DOHH2 (cell line): Measurements from ENCODE around the gene SEMA3D.

Experiments
- CTCF ChIP-seq: fragments of 200-600 bp; sonication (generic); IDR thresholded peaks from one replicate; pipeline ENCODE4 v1.5.1; 2014; ENCODE audit warnings: antibody characterized with exemption, mild to moderate bottlenecking, low read depth, low read length; ENCODE audit not compliant: poor library complexity, severe bottlenecking
- EZH2phosphoT487 ChIP-seq: fragments of 200-600 bp; sonication (generic); IDR thresholded peaks from 2 replicates; pipeline ENCODE4 v1.6.1; 2017; ENCODE audit warnings: borderline replicate concordance, mild to moderate bottlenecking, antibody characterized with exemption, low read length, moderate library complexity, mixed read lengths

- TF ChIP-seq CTCF: no peak
- TF ChIP-seq EZH2phosphoT487: no peak
Measured at GRCh38 chr7:85184599-85185423, 2.0 kb downstream of the SEMA3D start.
